Activated naive CD4-positive, alpha-beta T cell treated with anti-CD3 and anti-CD28 coated beads, Interleukin-2, amount 10 ng/mL, durations not matched to agents 7 days and 5 days (primary cell): ENCODE data around the gene SLC6A13.

Experiments
- CTCF ChIA-PET: fragments of 350-600 bp; sonication (Branson Sonifier 250); formaldehyde crosslinking; loops from one replicate; lab custom pipeline; 2021; ENCODE audit warnings: antibody characterized with exemption; lab: Charles Lee
- DNase-seq: peaks from one replicate; pipeline ENCODE4 v3.0.0-alpha.2; 2020
- H3K27ac Mint-ChIP-seq: one replicate; pipeline ENCODE4 v1.8.0; 2021; ENCODE audit warnings: mild to moderate bottlenecking, moderate library complexity, mixed read lengths
- H3K27me3 Mint-ChIP-seq: one replicate; pipeline ENCODE4 v1.8.0; 2021; ENCODE audit warnings: mild to moderate bottlenecking, mixed read lengths
- H3K36me3 Mint-ChIP-seq: one replicate; pipeline ENCODE4 v1.8.0; 2021; ENCODE audit warnings: mixed read lengths
- H3K4me1 Mint-ChIP-seq: one replicate; pipeline ENCODE4 v1.8.0; 2021; ENCODE audit warnings: mixed read lengths
- H3K4me3 Mint-ChIP-seq: one replicate; pipeline ENCODE4 v1.8.0; 2021; ENCODE audit warnings: mild to moderate bottlenecking, moderate library complexity, mixed read lengths
- H3K9me3 Mint-ChIP-seq: one replicate; pipeline ENCODE4 v1.8.0; 2021; ENCODE audit warnings: mixed read lengths

SLC6A13 gene

DNA sequence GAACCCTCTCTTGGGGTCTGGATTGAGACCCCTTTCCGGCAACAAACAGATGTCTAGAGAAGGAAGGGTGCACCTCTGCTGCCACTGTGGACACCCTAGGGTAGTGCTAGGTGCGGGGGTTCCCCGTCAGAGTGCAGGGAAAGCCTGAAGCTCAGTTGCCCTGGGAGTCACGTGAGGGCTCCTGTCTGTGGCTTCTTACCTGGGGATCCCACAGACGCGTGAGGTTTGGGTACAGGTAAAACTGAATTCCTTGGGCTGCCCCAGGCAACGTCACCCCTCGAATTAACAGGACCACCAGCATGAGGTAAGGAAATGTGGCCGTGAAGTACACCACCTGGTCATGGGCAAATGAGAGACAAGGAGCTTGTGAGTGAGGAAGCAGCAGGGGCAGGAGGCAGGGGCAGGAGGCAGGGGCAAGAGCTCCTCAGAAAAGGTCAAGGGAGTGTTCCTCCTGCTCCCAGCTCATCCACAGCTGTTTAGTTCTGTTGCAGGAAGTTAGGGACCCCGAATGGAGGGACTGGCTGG is 27.7 kb downstream of the SLC6A13 start:
- H3K9me3 Mint-ChIP-seq = peaks cover 12% of the 10 kb centered on the region
- no peak overlapping the region for H3K27ac Mint-ChIP-seq
- no peaks in the 10 kb centered on the region for H3K4me1 Mint-ChIP-seq
- H3K27me3 Mint-ChIP-seq = peaks cover 4% of the 10 kb centered on the region
- CTCF ChIA-PET = no interaction called here
- no peak overlapping the region for H3K4me3 Mint-ChIP-seq
- H3K36me3 Mint-ChIP-seq = no peaks in the 10 kb centered on the region
- DNase-seq = peak; percentile 5

DNA sequence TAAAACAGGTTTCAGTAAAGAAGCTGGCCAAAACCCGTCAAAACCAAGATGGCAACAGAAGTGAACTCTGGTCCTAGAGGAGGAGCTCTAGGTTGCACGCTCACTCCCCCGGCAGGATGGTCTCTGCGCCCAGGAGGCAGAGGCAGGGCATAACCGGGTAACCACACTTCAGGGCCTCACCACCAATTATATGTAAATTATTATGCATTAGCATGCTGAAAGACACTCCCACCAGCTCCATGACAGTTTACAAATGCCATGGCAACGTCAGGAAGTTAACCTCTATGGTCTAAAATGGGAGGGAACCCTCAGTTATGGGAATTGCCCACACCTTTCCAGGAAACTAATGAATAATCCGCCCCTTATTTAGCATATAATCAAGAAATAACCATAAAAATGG is 28.6 kb downstream of the SLC6A13 start:
- CTCF ChIA-PET = interaction anchor here (1.3 kb wide), 1 partner anchor 14 kb away, joined by 4 read pairs; no protein-coding TSS in a partner anchor
- H3K36me3 Mint-ChIP-seq = no peaks in the 10 kb centered on the region
- H3K4me3 Mint-ChIP-seq = no peak overlapping the region
- H3K27me3 Mint-ChIP-seq = peaks cover 9% of the 10 kb centered on the region
- no peak overlapping the region for H3K27ac Mint-ChIP-seq
- H3K4me1 Mint-ChIP-seq = no peaks in the 10 kb centered on the region
- no peak for DNase-seq
- H3K9me3 Mint-ChIP-seq = peaks cover 12% of the 10 kb centered on the region

DNA sequence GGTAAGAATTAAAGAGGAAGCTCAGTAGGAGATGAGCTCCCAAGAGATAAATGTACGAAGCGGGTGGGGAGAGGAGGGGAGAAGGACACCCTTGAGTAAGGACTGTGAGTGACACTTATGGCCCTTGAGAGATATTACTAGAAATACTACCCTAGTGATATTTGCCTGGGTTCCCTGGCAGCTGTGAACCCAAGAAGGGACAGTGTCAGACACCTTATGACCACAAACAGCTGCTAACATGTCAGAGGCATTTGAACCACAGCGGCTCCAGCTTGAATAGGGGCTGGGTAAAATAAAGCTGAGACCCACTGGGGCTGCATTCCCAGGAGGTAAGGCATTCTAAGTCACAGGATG is 29.0 kb downstream of the SLC6A13 start:
- CTCF ChIA-PET = interaction anchor here (1.3 kb wide), 1 partner anchor 14 kb away, joined by 4 read pairs; no protein-coding TSS in a partner anchor
- Mint-ChIP-seq H3K4me1 (no peaks in the 10 kb centered on the region), H3K4me3 (no peak overlapping the region), H3K36me3 (no peaks in the 10 kb centered on the region), H3K27me3 (peaks cover 13% of the 10 kb centered on the region), H3K9me3 (peaks cover 12% of the 10 kb centered on the region), H3K27ac (no peak overlapping the region)
- DNase-seq = no peak

DNA sequence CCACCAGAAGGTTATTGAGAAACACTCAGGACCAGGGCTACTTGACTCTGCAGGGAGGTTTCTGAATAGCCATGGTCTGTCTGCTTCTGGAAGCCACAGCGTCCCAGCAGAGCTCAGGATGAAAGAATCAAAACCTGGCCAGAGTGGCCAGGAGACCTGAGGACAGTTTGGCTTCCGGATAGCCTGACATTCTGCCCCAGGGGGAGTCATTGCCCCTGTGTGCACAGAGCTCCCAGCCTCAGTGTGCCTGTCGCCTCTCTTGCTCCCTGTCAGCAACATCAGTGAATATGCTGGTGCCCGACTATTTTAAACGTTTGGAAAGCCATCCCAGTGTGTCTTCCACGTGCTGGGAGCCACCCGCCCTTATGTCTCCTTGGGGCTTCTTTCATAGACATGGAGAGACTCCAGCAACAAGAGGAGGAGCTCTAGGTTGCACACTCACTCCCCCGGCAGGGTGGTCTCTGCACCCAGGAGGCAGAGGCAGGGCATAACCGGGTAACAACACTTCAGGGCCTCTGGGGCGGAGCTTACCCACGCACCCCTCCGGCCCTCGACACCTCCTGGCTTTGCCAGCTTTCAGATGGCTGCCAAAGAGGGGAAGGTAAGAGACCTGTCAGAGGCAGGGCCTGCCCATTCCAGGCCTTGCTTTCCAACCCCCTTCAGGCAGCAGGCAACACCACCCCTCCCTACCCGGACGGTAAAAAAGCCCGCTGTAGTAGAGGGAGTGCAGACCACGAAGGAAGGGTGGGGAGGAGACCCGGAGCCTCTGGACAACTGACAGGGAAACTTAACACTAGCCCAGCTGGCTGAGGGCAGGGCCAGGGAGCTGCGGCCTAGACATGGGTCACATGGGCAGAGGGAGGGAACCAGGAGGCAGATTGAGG is 29.7 kb downstream of the SLC6A13 start:
- no peaks in the 10 kb centered on the region for H3K4me1 Mint-ChIP-seq
- H3K36me3 Mint-ChIP-seq = no peaks in the 10 kb centered on the region
- DNase-seq = peak; percentile 8
- CTCF ChIA-PET = interaction anchor here (1.1 to 1.3 kb wide), 2 partner anchors 12 to 13 kb away, joined by 4 to 5 read pairs; no protein-coding TSS in a partner anchor
- H3K4me3 Mint-ChIP-seq = no peak overlapping the region
- peaks cover 12% of the 10 kb centered on the region for H3K9me3 Mint-ChIP-seq
- H3K27me3 Mint-ChIP-seq = peaks cover 15% of the 10 kb centered on the region
- no peak overlapping the region for H3K27ac Mint-ChIP-seq

DNA sequence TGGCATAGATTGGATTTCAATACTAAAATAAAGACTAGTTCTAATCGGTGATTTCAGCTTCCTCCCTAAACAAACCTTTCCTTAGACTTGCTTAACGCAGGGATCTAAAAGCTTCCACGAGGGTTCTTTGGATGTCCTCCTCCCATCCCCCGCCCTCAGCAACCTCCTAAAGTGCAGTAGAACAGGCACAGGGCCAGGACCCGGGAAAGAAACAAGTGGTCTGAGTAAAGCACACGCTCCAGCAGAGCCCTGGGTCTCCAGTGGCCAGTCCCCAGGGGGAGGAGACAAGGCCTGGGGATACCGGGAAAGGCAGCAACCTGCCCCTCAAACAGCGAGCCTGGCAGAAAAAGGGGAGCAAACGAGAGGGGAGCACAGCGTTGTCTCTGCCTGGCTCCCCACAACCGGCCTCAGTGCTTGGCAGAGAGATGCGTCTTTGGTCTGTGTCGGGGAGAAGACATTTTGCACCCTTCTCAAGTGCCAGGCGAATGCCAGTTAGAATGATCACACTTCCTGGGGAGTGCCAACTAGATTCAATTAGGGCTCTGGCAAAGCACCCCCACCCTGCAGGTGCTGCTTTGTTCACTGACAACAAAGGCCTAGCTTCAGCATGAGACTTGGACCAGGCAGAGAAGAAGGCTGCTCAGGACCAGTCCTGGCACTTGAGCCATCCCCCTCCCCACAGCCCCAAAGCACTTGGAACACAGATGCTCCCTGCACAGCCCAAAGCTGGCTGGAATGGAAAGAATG is 31.5 kb downstream of the SLC6A13 start:
- peak; percentile 12 for DNase-seq
- Mint-ChIP-seq H3K4me3 (no peak overlapping the region), H3K27me3 (peaks cover 15% of the 10 kb centered on the region), H3K27ac (no peak overlapping the region), H3K36me3 (no peaks in the 10 kb centered on the region), H3K9me3 (peaks cover 10% of the 10 kb centered on the region), H3K4me1 (no peaks in the 10 kb centered on the region)
- CTCF ChIA-PET = interaction anchor here (1.1 to 1.2 kb wide), 2 partner anchors 10 to 11 kb away, joined by 3 to 5 read pairs; no protein-coding TSS in a partner anchor

DNA sequence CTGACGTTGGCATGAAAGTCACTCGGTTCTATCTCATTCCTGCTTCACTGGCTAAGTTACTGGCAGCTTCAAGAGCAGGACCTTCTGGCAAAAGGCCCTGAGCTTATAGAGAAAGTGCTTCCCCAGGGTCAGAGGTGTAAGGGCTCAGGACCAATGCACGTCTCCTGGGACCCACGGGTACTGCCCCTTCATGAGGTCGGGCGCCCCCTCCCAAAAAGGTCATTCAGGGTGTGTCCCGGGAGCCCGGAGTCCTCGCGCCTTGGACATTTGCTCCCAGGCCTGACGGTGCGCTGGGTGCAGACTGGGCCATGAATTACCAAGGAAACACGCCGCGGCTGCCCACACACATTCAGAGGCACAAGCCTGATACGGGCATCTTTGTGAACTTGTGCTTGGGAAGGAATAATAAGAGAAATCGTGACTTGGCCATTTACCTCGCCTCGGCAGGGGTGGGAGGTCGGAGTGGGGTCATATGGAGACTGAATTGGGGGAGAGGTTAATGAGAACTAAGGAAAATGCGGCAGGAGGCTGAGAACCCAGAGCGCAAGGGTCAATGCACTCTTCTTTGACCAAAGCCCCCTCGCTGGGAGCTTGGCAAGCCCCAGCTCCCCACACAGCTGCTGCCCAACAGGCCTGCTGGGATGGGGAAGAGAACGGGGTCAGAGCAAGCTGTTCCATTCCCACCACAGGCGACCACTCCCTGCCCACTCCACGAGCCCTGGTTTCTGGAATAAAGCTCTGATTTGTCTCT is 33.0 kb downstream of the SLC6A13 start:
- no peaks in the 10 kb centered on the region for H3K4me1 Mint-ChIP-seq
- H3K27me3 Mint-ChIP-seq = peaks cover 15% of the 10 kb centered on the region
- H3K27ac Mint-ChIP-seq = no peak overlapping the region
- CTCF ChIA-PET = interaction anchor here (1.2 kb wide), 1 partner anchor 9 kb away, joined by 3 read pairs; no protein-coding TSS in a partner anchor
- peak; percentile 10 for DNase-seq
- H3K4me3 Mint-ChIP-seq = no peak overlapping the region
- H3K9me3 Mint-ChIP-seq = no peaks in the 10 kb centered on the region
- no peaks in the 10 kb centered on the region for H3K36me3 Mint-ChIP-seq

DNA sequence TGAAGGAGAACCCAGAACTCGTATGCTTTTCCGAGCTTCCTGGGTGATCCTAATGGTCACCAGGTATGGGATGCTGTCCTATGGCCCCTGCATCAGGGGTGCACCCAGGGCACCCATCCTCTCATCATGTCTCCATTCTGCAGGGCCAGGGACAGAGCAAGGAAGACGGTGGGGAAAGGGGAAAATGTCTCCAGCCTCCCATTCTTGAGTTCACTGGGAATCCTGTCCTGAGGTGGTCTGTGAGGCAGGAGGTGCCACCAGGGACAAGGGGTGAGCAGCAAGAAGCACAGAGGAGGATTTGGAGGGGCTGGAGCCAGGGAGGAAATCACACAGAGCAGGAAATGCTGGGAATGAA is 33.8 kb downstream of the SLC6A13 start:
- Mint-ChIP-seq H3K4me1 (no peaks in the 10 kb centered on the region), H3K36me3 (no peaks in the 10 kb centered on the region), H3K27me3 (peaks cover 15% of the 10 kb centered on the region), H3K9me3 (no peaks in the 10 kb centered on the region), H3K4me3 (no peak overlapping the region), H3K27ac (no peak overlapping the region)
- no peak for DNase-seq
- CTCF ChIA-PET = no interaction called here

DNA sequence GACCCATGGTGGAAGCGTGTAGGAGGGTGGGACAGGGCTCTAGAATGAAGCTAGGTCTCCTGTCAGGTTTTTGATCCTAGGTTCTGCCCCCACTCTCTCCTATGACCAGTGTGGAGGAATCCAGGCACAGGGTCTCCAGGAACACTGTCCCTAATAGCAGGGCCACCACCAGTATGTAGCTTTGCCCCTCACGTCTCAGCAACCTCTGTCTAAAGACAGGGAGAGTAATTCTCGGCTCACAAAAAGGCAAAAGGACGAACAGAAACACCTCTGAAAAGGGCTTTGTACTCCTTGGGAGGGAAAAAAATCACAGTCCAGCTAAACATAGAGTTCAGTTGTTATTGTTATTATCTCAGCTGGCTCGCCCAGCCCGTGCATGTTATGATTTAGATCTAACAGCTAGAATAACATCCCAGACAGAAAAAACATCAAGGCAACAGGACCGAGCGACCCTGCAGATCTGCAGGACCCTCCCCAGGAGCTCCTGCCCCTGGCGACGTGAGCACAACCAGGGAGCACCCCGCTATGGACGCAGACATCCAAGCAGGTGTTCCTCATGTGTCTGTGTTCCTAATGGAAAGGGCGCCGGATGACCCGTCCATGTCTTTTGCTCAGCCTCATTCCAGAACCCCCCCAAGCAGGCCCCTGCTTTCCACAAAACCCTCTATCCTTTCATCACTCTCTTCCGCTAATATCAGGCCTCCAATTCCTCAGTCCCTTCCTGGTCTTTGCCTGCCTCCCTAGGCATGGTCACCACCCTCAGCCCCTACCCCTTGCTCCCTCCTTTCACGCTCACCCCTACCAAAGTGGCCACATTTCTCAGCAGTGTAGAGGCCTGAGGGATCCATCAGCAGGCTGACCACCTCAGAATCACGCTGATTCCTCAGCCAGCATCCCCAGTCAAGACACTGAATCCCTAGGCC is 34.5 kb downstream of the SLC6A13 start:
- Mint-ChIP-seq H3K4me3 (no peak overlapping the region), H3K4me1 (no peaks in the 10 kb centered on the region), H3K27ac (no peak overlapping the region), H3K27me3 (peaks cover 19% of the 10 kb centered on the region), H3K9me3 (no peaks in the 10 kb centered on the region), H3K36me3 (no peaks in the 10 kb centered on the region)
- CTCF ChIA-PET = no interaction called here
- DNase-seq = peak; percentile 2

DNA sequence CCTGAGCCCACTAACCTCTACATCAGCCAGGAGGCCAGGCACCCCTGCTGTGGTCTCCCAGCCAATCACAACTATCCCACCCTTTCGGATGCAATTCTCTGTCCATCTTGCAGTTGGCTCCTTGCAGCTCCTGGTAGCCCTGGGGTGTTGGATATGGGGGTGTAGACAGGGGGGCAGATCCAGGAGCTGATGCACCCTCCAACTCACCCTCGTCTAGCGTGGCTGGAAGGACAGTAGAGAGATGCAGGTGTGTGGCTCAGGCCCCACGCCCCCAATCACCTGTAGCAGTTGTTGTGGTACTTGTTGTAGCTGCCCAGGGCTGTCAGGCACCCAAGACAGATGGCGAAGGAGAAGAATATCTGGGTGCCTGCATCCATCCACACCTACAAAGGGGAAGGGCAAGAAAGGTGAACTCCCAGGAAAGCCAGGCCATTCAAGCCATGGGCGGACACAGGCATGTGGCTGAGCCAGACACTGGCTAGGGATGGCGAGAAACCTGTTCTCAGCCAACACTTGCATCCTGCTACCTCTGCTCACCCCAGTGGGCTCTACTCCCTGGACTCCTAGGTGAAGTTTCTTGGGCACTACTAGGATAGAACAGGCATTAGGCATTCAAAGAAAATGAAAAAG is 35.2 kb downstream of the SLC6A13 start:
- peaks cover 15% of the 10 kb centered on the region for H3K27me3 Mint-ChIP-seq
- CTCF ChIA-PET = no interaction called here

DNA sequence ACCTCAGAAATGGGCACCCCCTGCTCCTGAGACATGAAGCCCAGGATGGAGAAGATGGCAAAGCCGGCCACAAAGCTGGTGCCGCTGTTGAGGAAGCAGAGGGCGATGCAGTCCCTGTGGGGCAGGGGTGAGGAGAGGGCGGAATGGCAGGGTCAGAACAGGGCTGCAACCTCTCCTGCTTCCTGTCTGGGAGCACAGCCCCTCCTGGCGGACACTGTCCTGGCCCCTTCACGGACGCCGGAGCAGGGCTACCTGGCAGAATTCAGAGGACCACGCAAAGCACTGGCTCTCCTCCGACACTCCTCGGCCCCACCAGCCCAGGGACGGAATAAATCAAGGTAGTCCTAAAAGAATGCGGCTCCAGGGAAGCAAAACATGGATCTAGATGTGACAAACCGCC is 36.2 kb downstream of the SLC6A13 start:
- no peaks in the 10 kb centered on the region for H3K36me3 Mint-ChIP-seq
- no peak overlapping the region for H3K27ac Mint-ChIP-seq
- peak; percentile 7 for DNase-seq
- H3K4me1 Mint-ChIP-seq = no peaks in the 10 kb centered on the region
- peaks cover 15% of the 10 kb centered on the region for H3K27me3 Mint-ChIP-seq
- H3K4me3 Mint-ChIP-seq = no peak overlapping the region
- no peaks in the 10 kb centered on the region for H3K9me3 Mint-ChIP-seq
- CTCF ChIA-PET = no interaction called here

More for the DNA sequence above, 35.2 kb downstream of the SLC6A13 start:
- Mint-ChIP-seq H3K36me3 (no peaks in the 10 kb centered on the region), H3K9me3 (no peaks in the 10 kb centered on the region), H3K4me1 (no peaks in the 10 kb centered on the region), H3K4me3 (no peak overlapping the region), H3K27ac (no peak overlapping the region)
- DNase-seq = peak; percentile 14

DNA sequence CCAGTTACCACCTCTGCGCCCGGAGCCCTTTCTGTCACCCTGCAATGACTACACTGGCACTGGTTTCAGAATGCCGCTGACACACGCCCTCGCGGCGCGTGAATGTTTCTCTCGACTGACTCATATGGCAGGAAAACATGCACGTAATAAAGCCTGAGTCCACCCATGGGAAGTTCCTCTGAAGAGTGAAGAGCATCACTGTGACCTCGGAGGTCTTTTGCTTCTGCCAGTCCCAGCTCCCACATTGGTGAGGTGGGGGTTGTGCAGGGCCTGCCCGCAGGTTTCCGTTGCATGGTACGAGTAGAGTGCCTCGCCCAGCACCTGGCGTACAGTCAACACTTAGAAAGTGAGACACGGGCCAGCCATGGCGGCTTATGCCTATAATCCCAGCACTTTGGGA is 37.6 kb downstream of the SLC6A13 start:
- no peak overlapping the region for H3K4me3 Mint-ChIP-seq
- no peaks in the 10 kb centered on the region for H3K36me3 Mint-ChIP-seq
- H3K9me3 Mint-ChIP-seq = no peaks in the 10 kb centered on the region
- CTCF ChIA-PET = no interaction called here
- peaks cover under 1% of the 10 kb centered on the region for H3K4me1 Mint-ChIP-seq
- no peak overlapping the region for H3K27ac Mint-ChIP-seq
- H3K27me3 Mint-ChIP-seq = peaks cover 15% of the 10 kb centered on the region
- DNase-seq = peak; percentile 14

DNA sequence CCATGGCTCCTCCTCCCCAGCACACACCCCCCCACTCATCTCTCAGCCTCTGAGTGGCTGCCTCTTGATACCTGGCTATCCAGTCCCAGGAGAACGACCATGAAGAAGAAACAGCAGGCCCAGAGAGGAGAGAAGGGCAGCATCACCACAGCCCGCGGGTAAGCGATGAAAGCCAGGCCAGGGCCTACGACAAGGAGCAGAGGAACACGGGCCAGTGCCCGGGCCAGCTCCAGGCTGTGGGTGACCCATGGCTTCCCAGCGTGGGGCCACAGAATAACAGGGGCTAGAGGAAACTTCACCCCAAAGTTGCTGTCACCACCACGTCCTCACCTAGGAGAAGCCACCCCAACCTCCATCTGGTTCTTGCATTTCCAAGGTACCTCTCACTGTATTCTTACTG is 38.3 kb downstream of the SLC6A13 start:
- Mint-ChIP-seq H3K27me3 (peaks cover 11% of the 10 kb centered on the region), H3K36me3 (no peaks in the 10 kb centered on the region), H3K4me3 (no peak overlapping the region), H3K9me3 (no peaks in the 10 kb centered on the region), H3K4me1 (peaks cover 4% of the 10 kb centered on the region), H3K27ac (no peak overlapping the region)
- no peak for DNase-seq
- CTCF ChIA-PET = no interaction called here

DNA sequence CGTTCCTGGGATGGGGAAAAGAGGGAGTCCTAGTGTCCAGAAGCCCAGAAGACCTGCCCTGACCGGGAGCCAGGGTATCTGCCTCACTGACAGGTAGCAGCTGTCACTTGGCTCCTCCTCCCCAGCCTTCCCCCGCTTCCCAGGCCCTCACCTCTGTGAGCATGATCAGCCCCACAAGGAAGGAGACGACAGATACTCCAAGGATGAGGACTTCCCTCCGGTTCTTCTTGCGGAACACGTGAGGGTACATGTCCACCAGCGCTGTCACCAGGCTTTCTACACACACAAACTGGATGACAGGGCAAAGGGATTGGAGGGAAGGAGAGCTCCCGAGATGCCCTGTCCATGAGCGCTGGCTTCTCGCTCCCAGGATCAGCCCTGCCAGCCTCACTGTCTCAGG is 38.8 kb downstream of the SLC6A13 start:
- Mint-ChIP-seq H3K9me3 (no peaks in the 10 kb centered on the region), H3K36me3 (no peaks in the 10 kb centered on the region), H3K4me1 (peaks cover 4% of the 10 kb centered on the region), H3K27ac (no peak overlapping the region), H3K4me3 (no peak overlapping the region), H3K27me3 (peaks cover 9% of the 10 kb centered on the region)
- DNase-seq = no peak
- CTCF ChIA-PET = no interaction called here
